ACC112 (cell line): Measurements from ENCODE around the gene KCNK15.

Experiments
- H2AFZ ChIP-seq: fragments of 200-600 bp; sonication (generic); one replicate; pipeline ENCODE4 v1.6.0; 2017; ENCODE audit warnings: antibody characterized with exemption, low read length; ENCODE audit not compliant: unreplicated experiment
- H3K27ac ChIP-seq: fragments of 200-600 bp; sonication (generic); 2 replicates; pipeline ENCODE4 v1.5.1; 2014; ENCODE audit warnings: low read depth, mild to moderate bottlenecking, antibody characterized with exemption, low read length, moderate library complexity
- H3K27me3 ChIP-seq: fragments of 200-600 bp; sonication (generic); 2 replicates; pipeline ENCODE4 v1.6.1; 2014; ENCODE audit warnings: mild to moderate bottlenecking, antibody characterized with exemption, low read length, moderate library complexity, mixed read lengths; ENCODE audit not compliant: insufficient read depth
- H3K36me3 ChIP-seq: fragments of 200-600 bp; sonication (generic); 2 replicates; pipeline ENCODE4 v1.6.1; 2016; ENCODE audit warnings: mild to moderate bottlenecking, antibody characterized with exemption, low read length, moderate library complexity, mixed read lengths; ENCODE audit not compliant: insufficient read depth
- H3K4me1 ChIP-seq: fragments of 200-600 bp; sonication (generic); one replicate; pipeline ENCODE4 v1.6.1; 2016; ENCODE audit warnings: low read length, mixed read lengths; ENCODE audit not compliant: insufficient read depth, unreplicated experiment, control insufficient read depth
- H3K4me3 ChIP-seq: fragments of 200-600 bp; sonication (generic); 2 replicates; pipeline ENCODE4 v1.5.1; 2014; ENCODE audit warnings: mild to moderate bottlenecking, low read depth, low read length
- H3K79me2 ChIP-seq: fragments of 200-600 bp; sonication (generic); one replicate; pipeline ENCODE4 v1.6.0; 2016; ENCODE audit warnings: low read length; ENCODE audit not compliant: control insufficient read depth, unreplicated experiment, insufficient read depth

The KCNK15 gene

GRCh38 chr20:44704551-44704971 lies 41.1 kb upstream of the KCNK15 start:
- Histone ChIP-seq H3K4me1 (peaks cover 57% of the 10 kb centered on the region), H2AFZ (no peak overlapping the region), H3K36me3 (no peaks in the 10 kb centered on the region), H3K27ac (peak overlapping the region; percentile 44; the same call in 1 of the 2 replicates), H3K79me2 (no peaks in the 10 kb centered on the region), H3K27me3 (no peaks in the 10 kb centered on the region), H3K4me3 (no peak overlapping the region)

- Histone ChIP-seq H3K4me1 (peaks cover 57% of the 10 kb centered on the region), H3K27me3 (no peaks in the 10 kb centered on the region), H3K27ac (peak overlapping the region; percentile 44; the same call in 1 of the 2 replicates), H3K4me3 (no peak overlapping the region), H3K79me2 (no peaks in the 10 kb centered on the region), H3K36me3 (no peaks in the 10 kb centered on the region), H2AFZ (no peak overlapping the region)
Observed at GRCh38 chr20:44705364-44706094, 40.1 kb upstream of the KCNK15 start.

GRCh38 chr20:44706301-44707017 lies 39.2 kb upstream of the KCNK15 start:
- H3K4me3 ChIP-seq: no peak overlapping the region
- H3K79me2 ChIP-seq: no peaks in the 10 kb centered on the region
- H3K36me3 ChIP-seq: no peaks in the 10 kb centered on the region
- no peaks in the 10 kb centered on the region for H3K27me3 ChIP-seq
- peaks cover 49% of the 10 kb centered on the region for H3K4me1 ChIP-seq
- H3K27ac ChIP-seq: no peak overlapping the region
- peak overlapping the region; percentile 11 for H2AFZ ChIP-seq

- H3K36me3 ChIP-seq: no peaks in the 10 kb centered on the region
- H3K79me2 ChIP-seq: no peaks in the 10 kb centered on the region
- no peak overlapping the region for H3K27ac ChIP-seq
- peak overlapping the region; percentile 11 for H2AFZ ChIP-seq
- H3K27me3 ChIP-seq: no peaks in the 10 kb centered on the region
- peaks cover 44% of the 10 kb centered on the region for H3K4me1 ChIP-seq
- H3K4me3 ChIP-seq: no peak overlapping the region
Observed at GRCh38 chr20:44707018-44707579, 38.6 kb upstream of the KCNK15 start.

GRCh38 chr20:44709380-44709779 lies 36.3 kb upstream of the KCNK15 start:
- no peak overlapping the region for H2AFZ ChIP-seq
- no peaks in the 10 kb centered on the region for H3K79me2 ChIP-seq
- H3K4me3 ChIP-seq: no peak overlapping the region
- H3K27me3 ChIP-seq: no peaks in the 10 kb centered on the region
- H3K27ac ChIP-seq: no peak overlapping the region
- H3K4me1 ChIP-seq: peaks cover 30% of the 10 kb centered on the region
- no peaks in the 10 kb centered on the region for H3K36me3 ChIP-seq

GRCh38 chr20:44709797-44710196 lies 35.9 kb upstream of the KCNK15 start:
- no peak overlapping the region for H3K27ac ChIP-seq
- H3K4me3 ChIP-seq: no peak overlapping the region
- peaks cover 29% of the 10 kb centered on the region for H3K4me1 ChIP-seq
- no peak overlapping the region for H2AFZ ChIP-seq
- no peaks in the 10 kb centered on the region for H3K27me3 ChIP-seq
- H3K79me2 ChIP-seq: no peaks in the 10 kb centered on the region
- H3K36me3 ChIP-seq: no peaks in the 10 kb centered on the region

GRCh38 chr20:44711237-44711636 lies 34.4 kb upstream of the KCNK15 start:
- no peak overlapping the region for H2AFZ ChIP-seq
- no peaks in the 10 kb centered on the region for H3K79me2 ChIP-seq
- H3K27ac ChIP-seq: no peak overlapping the region
- H3K27me3 ChIP-seq: no peaks in the 10 kb centered on the region
- no peaks in the 10 kb centered on the region for H3K36me3 ChIP-seq
- H3K4me3 ChIP-seq: no peak overlapping the region
- peaks cover 34% of the 10 kb centered on the region for H3K4me1 ChIP-seq

- Histone ChIP-seq H3K4me3 (no peak overlapping the region), H2AFZ (no peak overlapping the region), H3K4me1 (peaks cover 30% of the 10 kb centered on the region), H3K27ac (peak overlapping the region; percentile 16; the same call in 1 of the 2 replicates), H3K36me3 (no peaks in the 10 kb centered on the region), H3K27me3 (no peaks in the 10 kb centered on the region), H3K79me2 (no peaks in the 10 kb centered on the region)
Observed at GRCh38 chr20:44714102-44714700, 31.5 kb upstream of the KCNK15 start.

- Histone ChIP-seq H3K27ac (peak within 1 kb of the TSS; percentile 16; the same call in 1 of the 2 replicates), H3K36me3 (no peaks in the 10 kb centered on the region), H3K27me3 (no peaks in the 10 kb centered on the region), H3K4me1 (peaks cover 34% of the 10 kb centered on the region), H2AFZ (no peak within 1 kb of the TSS), H3K79me2 (no peaks in the 10 kb centered on the region), H3K4me3 (no peak within 1 kb of the TSS)
Observed at GRCh38 chr20:44714701-44715498, 30.8 kb upstream of the KCNK15 start, which contains the start of gene CCN5. CCN5 (plus strand) TSS chr20:44715369; CDS start chr20:44715391, 22 bp downstream.
